Measurements from ENCODE around the gene MAP2K5.
"Not testable (repeated sequence)": the region's sequence is repeated elsewhere in the genome, so short reads cannot be mapped to it uniquely, and the experiment has no call there.

MAP2K5 gene

GRCh38 chr15:67601073-67601472 is 58.6 kb downstream of the MAP2K5 start:
- DNase-seq (ENCODE audit: low spot score) = no peak

GRCh38 chr15:67603063-67603462 is 60.6 kb downstream of the MAP2K5 start:
- no peak for DNase-seq (ENCODE audit: low spot score)

- no peak for DNase-seq (ENCODE audit: low spot score)
Observed at GRCh38 chr15:67605871-67606270, 63.4 kb downstream of the MAP2K5 start.

GRCh38 chr15:67606742-67607141 is 64.2 kb downstream of the MAP2K5 start:
- DNase-seq (ENCODE audit: low spot score) = no peak

GRCh38 chr15:67607329-67607728 is 64.8 kb downstream of the MAP2K5 start:
- DNase-seq (ENCODE audit: low spot score) = no peak

- DNase-seq (ENCODE audit: low spot score) = no peak
Observed at GRCh38 chr15:67607959-67608637, 65.6 kb downstream of the MAP2K5 start.

GRCh38 chr15:67608638-67608959 is 66.1 kb downstream of the MAP2K5 start:
- DNase-seq (ENCODE audit: low spot score) = no peak

GRCh38 chr15:67611370-67612369 is 69.2 kb downstream of the MAP2K5 start:
- DNase-seq (ENCODE audit: low spot score) = no peak

- DNase-seq (ENCODE audit: low spot score) = no peak
Observed at GRCh38 chr15:67613211-67613610, 70.7 kb downstream of the MAP2K5 start.

- no peak for DNase-seq (ENCODE audit: low spot score)
Observed at GRCh38 chr15:67613708-67614107, 71.2 kb downstream of the MAP2K5 start.

GRCh38 chr15:67615131-67615534 is 72.6 kb downstream of the MAP2K5 start:
- DNase-seq (ENCODE audit: low spot score) = not testable (repeated sequence)

GRCh38 chr15:67618297-67618696 is 75.8 kb downstream of the MAP2K5 start:
- DNase-seq (ENCODE audit: low spot score) = no peak

GRCh38 chr15:67622110-67622509 is 79.6 kb downstream of the MAP2K5 start:
- no peak for DNase-seq (ENCODE audit: low spot score)

- no peak for DNase-seq (ENCODE audit: low spot score)
Observed at GRCh38 chr15:67632261-67632660, 89.8 kb downstream of the MAP2K5 start.

- DNase-seq (ENCODE audit: low spot score) = not testable (repeated sequence)
Observed at GRCh38 chr15:67635950-67636349, 93.4 kb downstream of the MAP2K5 start.

GRCh38 chr15:67639591-67639990 is 97.1 kb downstream of the MAP2K5 start:
- DNase-seq (ENCODE audit: low spot score) = no peak

- DNase-seq (ENCODE audit: low spot score) = no peak
Observed at GRCh38 chr15:67641453-67641852, 99.0 kb downstream of the MAP2K5 start.

- DNase-seq (ENCODE audit: low spot score) = no peak
Observed at GRCh38 chr15:67646847-67647246, 104.3 kb downstream of the MAP2K5 start.

GRCh38 chr15:67652586-67652985 is 110.1 kb downstream of the MAP2K5 start:
- DNase-seq (ENCODE audit: low spot score) = no peak

- no peak for DNase-seq (ENCODE audit: low spot score)
Observed at GRCh38 chr15:67660446-67660845, 117.9 kb downstream of the MAP2K5 start.

- DNase-seq (ENCODE audit: low spot score) = no peak
Observed at GRCh38 chr15:67660874-67661606, 118.5 kb downstream of the MAP2K5 start.

- no peak for DNase-seq (ENCODE audit: low spot score)
Observed at GRCh38 chr15:67670647-67671305, 128.3 kb downstream of the MAP2K5 start.
